Measurements from ENCODE around the gene LYRM4.

Gene LYRM4

DNA sequence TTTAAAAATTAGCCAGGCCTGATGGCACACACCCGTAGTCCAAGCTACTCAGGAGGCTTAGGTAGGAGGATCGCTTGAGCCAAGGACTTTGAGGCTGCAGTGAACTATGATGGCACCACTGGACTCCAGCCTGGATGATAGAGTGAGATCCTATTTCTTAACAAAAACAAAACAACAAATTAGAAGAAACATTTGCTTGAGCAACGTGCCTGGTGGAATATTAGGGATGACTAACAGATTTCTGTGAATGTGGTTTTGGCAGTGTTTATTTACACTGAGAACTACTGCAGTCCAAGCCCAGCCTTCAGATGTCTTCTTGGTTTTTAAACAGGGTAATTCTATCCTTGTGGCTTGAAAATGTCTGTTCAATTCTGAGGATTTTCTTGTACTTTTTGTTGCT is 166.4 kb downstream of the LYRM4 start (continued):
- TF ChIP-seq ZNF2 (tag by site-specific recombination; IDR thresholded peaks at IDR 0.05) (no peak), ZSCAN18 (tag by site-specific recombination; IDR thresholded peaks at IDR 0.05) (no peak), ZNF223 (tag by site-specific recombination; IDR thresholded peaks at IDR 0.05) (no peak), KLF17 (tag by site-specific recombination; IDR thresholded peaks at IDR 0.05) (no peak), REST (tag by site-specific recombination; IDR thresholded peaks at IDR 0.05) (no peak), SALL2 (tag by site-specific recombination; IDR thresholded peaks at IDR 0.05; ENCODE audit: borderline replicate concordance) (no peak), ZNF239 (tag by site-specific recombination; IDR thresholded peaks at IDR 0.05) (no peak), ZBTB17 (tag by site-specific recombination; IDR thresholded peaks at IDR 0.05) (no peak), PRDM1 (tag by site-specific recombination; IDR thresholded peaks at IDR 0.05) (no peak), ZNF548 (tag by site-specific recombination; IDR thresholded peaks at IDR 0.05) (0 out of 2 replicates have a peak, but pooled peaks have one; percentile 35), PRDM6 (tag by site-specific recombination; IDR thresholded peaks at IDR 0.05) (peak; percentile 32; the same call in 1 of the 2 replicates), ZNF561 (tag by site-specific recombination; IDR thresholded peaks at IDR 0.05; ENCODE audit: borderline replicate concordance) (0 out of 2 replicates have a peak, but pooled peaks have one; percentile 20), KLF10 (tag by site-specific recombination; IDR thresholded peaks at IDR 0.05) (no peak), ZNF354C (tag by site-specific recombination; IDR thresholded peaks at IDR 0.05; ENCODE audit: borderline replicate concordance, low read depth) (no peak), ZNF501 (tag by site-specific recombination; IDR thresholded peaks at IDR 0.05) (no peak), ZNF324 (tag by site-specific recombination; IDR thresholded peaks at IDR 0.05) (no peak), SP3 (tag by site-specific recombination; IDR thresholded peaks at IDR 0.05) (no peak), FEZF1 (tag by site-specific recombination; IDR thresholded peaks at IDR 0.05) (peak; percentile 92), ZNF571 (tag by site-specific recombination; IDR thresholded peaks at IDR 0.05) (no peak), ZNF777 (tag by site-specific recombination; IDR thresholded peaks at IDR 0.05; ENCODE audit: borderline replicate concordance) (no peak), ZNF626 (tag by site-specific recombination; IDR thresholded peaks at IDR 0.05) (no peak), ZNF23 (tag by site-specific recombination; IDR thresholded peaks at IDR 0.05; ENCODE audit: borderline replicate concordance) (no peak), ZNF292 (tag by site-specific recombination; IDR thresholded peaks at IDR 0.05; ENCODE audit: borderline replicate concordance, low read depth) (no peak), ZNF311 (tag by site-specific recombination; IDR thresholded peaks at IDR 0.05; ENCODE audit: borderline replicate concordance) (no peak), ZFP3 (tag by site-specific recombination; IDR thresholded peaks at IDR 0.05; ENCODE audit: low read depth) (no peak), ZNF221 (tag by site-specific recombination; IDR thresholded peaks at IDR 0.05; ENCODE audit: borderline replicate concordance) (no peak), ZNF146 (tag by site-specific recombination; IDR thresholded peaks at IDR 0.05) (no peak), IKZF3 (tag by site-specific recombination; IDR thresholded peaks at IDR 0.05) (no peak), ZSCAN4 (tag by site-specific recombination; IDR thresholded peaks at IDR 0.05) (no peak), ZNF19 (tag by site-specific recombination; IDR thresholded peaks at IDR 0.05; ENCODE audit: low read depth) (no peak), ZNF776 (tag by site-specific recombination; IDR thresholded peaks at IDR 0.05; ENCODE audit: borderline replicate concordance) (no peak), YY1 (tag by site-specific recombination; IDR thresholded peaks at IDR 0.05) (no peak)

Measured in HEK293 (cell line).